ENCODE results near the gene FADS2. TPM values are rescaled to one million over a fixed set of nuclear protein-coding genes. Genes with fewer than 3 reads are reported as not detected.

The FADS2 gene
- total RNA-seq: 15.0 and 93.7 TPM in 2 replicates

DNA sequence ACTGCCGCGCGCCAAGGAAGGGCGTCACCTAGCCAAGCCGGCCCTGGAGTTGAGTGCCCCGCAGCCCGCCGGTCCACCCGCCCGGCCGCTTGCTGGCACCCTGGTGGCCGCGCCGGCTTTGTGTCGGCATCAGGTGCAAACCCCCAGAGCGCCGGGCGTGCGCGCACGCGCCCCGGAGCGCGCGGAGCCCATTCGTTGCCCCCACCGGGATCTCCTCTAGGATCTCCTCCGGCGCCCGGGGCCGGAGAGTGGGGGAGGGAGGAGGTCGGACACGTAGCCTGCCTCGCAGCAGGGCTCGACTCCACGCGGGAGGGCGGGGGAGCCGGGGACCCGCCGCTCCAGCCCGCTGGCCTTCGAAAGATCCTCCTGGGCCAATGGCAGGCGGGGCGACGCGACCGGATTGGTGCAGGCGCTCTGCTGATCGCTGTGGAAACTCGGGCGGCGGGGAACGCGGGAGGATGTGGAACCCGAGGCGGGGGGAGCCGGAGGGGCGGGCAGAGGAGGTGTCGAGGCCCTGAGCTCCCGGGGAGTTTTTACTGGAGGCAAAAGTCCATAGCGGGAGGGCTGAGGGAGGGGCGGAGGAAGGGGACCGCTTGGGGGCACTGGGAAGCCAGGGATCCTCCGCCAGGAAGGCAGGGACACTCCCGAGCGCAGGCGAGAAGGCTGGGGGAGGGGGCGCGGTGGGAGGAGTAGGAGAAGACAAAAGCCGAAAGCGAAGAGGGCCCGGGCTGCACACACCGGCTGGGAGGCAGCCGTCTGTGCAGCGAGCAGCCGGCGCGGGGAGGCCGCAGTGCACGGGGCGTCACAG, at the start of gene FADS2:
FADS2 (plus strand) TSS at position 730 of the 808 bp plus-strand sequence. CDS start 91 bp downstream, outside the sequence.

DNA sequence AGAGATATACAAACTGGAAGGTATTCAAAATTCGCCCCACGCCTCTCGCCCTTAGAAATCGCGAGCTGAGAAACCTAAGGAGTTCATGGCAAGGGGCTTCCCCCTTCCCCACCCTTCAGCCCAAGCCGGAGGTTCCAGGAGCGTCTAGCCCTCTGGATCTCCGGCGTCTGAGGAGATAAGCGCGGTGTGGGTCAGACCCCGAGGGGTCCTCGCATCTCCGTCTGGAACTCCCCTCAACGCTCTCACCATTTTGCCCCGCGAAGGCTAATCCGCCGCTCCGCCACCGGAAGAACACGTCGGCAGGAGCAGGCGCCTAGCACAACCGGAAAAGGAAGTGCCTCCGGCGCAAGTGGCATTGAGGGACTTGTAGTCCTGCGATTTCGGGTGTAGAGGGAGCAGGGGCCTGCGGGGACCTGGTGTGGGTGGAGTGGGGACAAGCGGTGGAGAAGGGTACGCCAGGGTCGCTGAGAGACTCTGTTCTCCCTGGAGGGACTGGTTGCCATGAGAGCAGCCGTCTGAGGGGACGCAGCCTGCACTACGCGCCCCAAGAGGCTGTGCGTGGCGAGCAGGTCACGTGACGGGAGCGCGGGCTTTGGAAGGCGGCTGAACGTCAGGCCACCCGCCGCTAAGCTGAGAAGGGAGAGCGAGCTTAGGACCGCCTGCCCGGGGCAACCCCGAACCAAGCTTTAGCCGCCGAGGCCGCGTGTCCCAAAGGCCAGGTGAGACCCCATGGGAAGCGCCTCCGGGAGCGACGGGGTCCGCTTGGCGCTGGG, 35.6 kb upstream of the FADS2 start, which contains the start of the genes FEN1 and TMEM258:
FEN1 (plus strand) TSS at position 602 of the 773 bp plus-strand sequence. CDS start 2,451 bp downstream, outside the sequence.
TMEM258 (minus strand) TSS at position 290 of the 773 bp plus-strand sequence; CDS start at position 249, 41 bp downstream.

DNA sequence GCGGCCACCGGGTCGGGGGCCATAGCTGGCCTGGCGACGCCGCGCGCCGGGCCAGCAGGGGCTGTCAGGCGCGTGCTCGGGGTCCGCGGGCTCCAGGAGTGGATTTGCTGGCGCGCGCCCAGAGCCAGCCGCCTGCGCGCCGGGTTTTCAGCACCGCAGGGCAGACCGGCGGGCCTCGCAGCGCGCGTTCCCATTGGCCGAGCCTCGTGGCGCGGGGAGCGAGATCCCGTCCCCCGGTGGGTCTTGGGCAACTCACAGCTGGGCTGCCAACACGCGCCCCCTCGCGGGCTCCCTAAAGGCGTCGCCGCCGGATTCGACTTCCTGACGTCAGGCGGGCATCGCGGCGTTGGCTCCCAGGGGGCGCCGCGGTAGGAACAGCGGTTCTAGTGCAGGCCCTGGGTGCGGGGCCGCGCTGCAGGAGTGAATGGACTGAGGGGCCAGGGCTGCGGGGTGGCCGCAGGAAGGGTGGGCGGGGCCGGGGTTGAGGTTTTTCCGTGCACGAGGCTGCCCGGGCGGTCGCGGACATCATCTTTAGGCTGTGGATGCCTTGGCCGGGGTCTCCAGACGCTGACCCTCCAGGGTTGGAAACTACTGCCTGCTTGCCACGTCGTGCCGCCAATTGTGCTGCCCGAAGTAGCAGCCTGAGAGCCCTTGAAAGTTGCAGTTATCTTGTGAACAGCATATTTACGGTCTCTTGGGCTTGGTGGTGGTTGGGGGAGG, 11.2 kb upstream of the FADS2 start, which contains the start of gene FADS1:
FADS1 (minus strand) TSS at position 268 of the 720 bp plus-strand sequence; CDS start at position 194, 74 bp downstream.

DNA sequence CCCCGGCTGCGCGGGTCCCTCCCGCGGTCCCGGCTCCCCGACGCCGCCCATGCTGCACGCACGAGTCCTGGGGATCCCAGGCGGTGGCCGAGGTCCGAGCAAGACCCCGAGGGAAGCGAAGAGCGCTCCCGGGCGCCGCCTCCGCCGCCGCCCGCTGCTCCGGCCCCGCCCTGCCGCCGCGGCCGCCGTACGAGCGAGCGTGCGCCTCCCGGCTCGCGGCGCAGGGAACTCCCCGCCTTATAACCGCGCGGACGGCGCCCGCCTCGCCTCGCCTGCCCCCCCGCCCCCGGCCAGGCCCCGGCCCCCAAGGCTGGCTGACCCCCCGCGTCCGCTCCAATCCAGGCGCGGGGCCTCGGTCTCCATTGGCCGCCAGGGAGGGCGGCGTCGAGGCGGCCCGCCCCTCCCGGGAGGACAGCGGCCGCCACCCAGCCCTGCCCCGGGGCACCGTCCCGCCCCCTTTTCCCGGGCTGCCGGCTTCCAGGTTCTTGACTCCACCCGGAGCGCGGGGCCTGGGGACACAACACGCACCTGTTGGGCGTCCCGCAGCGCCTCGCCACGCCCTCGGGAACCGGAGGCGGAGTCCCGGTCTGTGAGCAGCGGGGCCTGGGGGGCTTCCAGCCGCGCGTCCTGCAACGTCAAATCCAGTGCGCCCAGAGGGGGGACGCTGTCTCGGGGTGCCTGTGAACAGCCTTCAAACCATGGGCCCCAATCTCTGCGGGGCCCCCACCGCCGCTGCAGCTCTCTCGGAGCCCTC, 63.4 kb downstream of the FADS2 start, which contains the start of gene FADS3:
FADS3 (minus strand) TSS at position 215 of the 754 bp plus-strand sequence; CDS start at position 51, 164 bp downstream.

Other genes starting within 250 kb of the FADS2 start
- 28.0 and 39.9 TPM in 2 replicates for gene SYT7, start 247.2 kb upstream of the FADS2 start, total RNA-seq
- under 0.01 and 2.2 TPM in 2 replicates for gene DAGLA, start 147.9 kb upstream of the FADS2 start, total RNA-seq
- gene MYRF, start 75.7 kb upstream of the FADS2 start, total RNA-seq: under 0.01 and 0.93 TPM in 2 replicates
- gene TMEM258, start 35.7 kb upstream of the FADS2 start, total RNA-seq: 38.6 and 108 TPM in 2 replicates
- 5.4 and 7.5 TPM in 2 replicates for gene FEN1, start 35.4 kb upstream of the FADS2 start, total RNA-seq
- gene FADS1, start 11.3 kb upstream of the FADS2 start, total RNA-seq: 45.5 and 45.8 TPM in 2 replicates
- gene FADS3, start 63.2 kb downstream of the FADS2 start, total RNA-seq: 33.5 and 41.6 TPM in 2 replicates
- gene RAB3IL1, start 89.3 kb downstream of the FADS2 start, total RNA-seq: 1.0 and 2.0 TPM in 2 replicates
- 2.3 and 2.4 TPM in 2 replicates for gene BEST1, start 122.1 kb downstream of the FADS2 start, total RNA-seq
- 1,805 and 4,952 TPM in 2 replicates for gene FTH1, start 139.3 kb downstream of the FADS2 start, total RNA-seq

All from nasal cavity respiratory epithelium epithelial cell of viscerocranial mucosa (primary cell).